Measurements from ENCODE around the gene GRAMD4. TPM values are rescaled to one million over a fixed set of nuclear protein-coding genes. Genes with fewer than 3 reads are reported as not detected.
"Not testable (repeated sequence)": the region's sequence is repeated elsewhere in the genome, so short reads cannot be mapped to it uniquely, and the experiment has no call there.

Gene GRAMD4
- total RNA-seq, 1 donor from 2014 or later, result 24.9 TPM

DNA sequence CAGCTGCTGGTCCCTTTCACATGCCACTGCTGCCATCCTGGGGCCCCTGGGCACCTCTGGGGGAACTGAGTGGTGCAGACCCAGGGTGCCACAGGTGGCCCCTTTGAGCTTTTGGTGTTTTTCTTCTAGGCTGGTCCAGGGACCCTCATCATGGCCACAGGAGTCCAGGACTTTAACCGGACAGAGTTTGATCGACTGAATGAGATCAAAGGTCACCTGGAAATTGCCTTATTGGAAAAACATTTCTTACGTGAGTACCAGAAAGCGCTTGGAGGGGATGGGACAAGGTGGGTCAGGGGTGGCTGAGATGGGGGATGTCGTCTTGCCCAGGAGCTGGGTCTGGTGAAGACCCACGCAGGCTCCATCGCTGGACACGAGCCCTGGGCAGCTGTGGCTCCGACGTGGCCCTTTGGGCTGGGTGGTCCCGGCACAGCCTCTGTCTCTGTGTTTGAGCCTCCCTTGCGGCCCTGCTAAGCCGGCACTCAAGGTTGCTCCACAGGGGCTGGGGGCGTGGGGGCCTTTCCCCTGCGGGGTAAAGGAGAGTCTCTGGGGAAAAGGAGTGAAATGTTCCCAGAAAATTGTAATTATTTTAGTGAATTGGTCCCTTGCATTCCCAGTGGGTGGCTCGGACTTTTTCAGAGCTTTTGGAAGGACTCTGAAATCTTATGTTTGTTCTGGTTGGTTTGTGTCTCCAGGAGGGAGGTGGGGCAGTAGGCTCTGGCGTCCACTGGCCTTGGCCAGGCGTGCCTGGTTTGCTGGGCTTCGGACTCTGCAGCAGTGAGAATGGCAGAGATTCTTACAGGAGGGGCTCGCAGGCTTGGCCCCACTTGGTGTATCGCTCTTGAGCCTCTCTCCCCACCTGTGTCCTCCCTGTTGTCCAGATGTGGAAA, 17.8 kb downstream of the GRAMD4 start:
- DNase-seq, result no peak

- DNase-seq, result no peak
These were observed 18.6 kb downstream of the GRAMD4 start for GRCh38 chr22:46638601-46639431.

DNA sequence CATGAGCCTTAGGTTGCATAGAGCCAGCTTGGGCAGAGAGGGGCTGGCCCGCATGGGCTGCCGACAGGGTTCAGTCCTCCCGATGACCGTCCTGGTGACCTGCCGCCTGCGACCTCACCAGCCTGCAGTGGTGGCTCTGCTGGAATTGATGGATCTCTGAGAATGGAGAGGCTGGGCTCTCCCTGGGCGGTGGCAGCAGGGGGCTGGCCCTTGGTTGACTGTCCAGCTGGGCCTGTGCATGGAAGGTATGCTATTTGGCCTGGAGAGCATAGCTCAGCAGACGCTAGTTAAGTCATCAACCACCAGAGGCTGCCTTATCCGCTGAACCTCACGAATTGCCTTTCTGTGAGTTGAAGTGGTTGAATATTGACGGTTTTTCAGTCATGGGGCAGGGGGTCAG, 19.7 kb downstream of the GRAMD4 start:
- DNase-seq, result no peak

- DNase-seq, result peak; percentile 31
These were observed 20.3 kb downstream of the GRAMD4 start for GRCh38 chr22:46640293-46641055.

- DNase-seq, result no peak
These were observed 21.7 kb downstream of the GRAMD4 start for GRCh38 chr22:46641811-46642266.

DNA sequence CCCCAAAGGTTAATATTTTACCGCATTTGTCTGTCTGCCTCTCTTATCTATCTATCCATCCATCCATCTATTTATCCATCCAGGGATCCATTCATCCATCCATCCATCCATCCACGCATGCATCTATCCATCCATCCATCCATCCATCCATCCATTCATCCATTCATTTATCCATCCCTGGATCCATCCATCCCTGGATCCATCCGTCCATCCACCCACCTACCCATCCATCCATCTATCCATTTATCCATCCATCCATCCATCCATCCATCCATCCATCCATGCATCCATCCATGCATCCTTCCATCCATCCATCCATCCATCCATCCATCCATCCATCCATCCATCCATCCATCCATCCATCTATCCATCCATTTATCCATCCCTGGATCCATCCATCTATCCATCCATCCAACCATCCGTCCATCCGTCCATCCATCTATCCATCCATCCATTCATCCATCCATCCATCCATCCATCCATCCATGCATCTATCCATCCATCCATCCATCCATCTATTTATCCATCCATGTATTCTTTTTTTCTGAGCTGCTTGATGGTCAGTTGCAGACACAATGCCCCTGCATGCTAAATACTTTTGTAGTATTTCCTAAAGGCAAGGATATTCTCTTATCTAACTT, 22.8 kb downstream of the GRAMD4 start:
- DNase-seq, result not testable (repeated sequence)

GRCh38 chr22:46646531-46647215, 26.5 kb downstream of the GRAMD4 start:
- DNase-seq, result no peak

GRCh38 chr22:46648225-46648820, 28.1 kb downstream of the GRAMD4 start:
- not testable (repeated sequence) for DNase-seq

- peak; percentile 32 for DNase-seq
These were observed 29.2 kb downstream of the GRAMD4 start for GRCh38 chr22:46649141-46650077.

GRCh38 chr22:46650078-46650810, 30.1 kb downstream of the GRAMD4 start:
- no peak for DNase-seq

DNA sequence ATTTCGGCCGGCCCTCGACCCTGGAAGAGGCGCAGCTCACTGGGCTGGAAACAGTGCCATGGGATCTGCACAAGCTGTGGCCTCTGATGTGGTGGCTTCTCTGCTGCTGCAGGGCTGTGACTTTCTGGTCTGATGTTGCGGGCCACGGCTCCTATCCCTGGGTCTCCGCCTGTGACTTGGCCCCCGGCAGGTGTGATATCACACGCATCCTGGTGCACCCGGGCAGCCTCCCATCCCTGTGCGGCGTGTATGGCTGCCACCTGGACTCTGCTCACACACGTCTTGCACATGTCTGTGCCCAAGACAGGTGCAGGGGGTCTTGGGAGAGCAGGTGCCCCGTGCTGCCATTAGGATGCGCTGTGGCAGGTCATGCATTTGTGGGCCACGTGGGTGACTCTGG, 31.1 kb downstream of the GRAMD4 start:
- DNase-seq, result no peak

DNA sequence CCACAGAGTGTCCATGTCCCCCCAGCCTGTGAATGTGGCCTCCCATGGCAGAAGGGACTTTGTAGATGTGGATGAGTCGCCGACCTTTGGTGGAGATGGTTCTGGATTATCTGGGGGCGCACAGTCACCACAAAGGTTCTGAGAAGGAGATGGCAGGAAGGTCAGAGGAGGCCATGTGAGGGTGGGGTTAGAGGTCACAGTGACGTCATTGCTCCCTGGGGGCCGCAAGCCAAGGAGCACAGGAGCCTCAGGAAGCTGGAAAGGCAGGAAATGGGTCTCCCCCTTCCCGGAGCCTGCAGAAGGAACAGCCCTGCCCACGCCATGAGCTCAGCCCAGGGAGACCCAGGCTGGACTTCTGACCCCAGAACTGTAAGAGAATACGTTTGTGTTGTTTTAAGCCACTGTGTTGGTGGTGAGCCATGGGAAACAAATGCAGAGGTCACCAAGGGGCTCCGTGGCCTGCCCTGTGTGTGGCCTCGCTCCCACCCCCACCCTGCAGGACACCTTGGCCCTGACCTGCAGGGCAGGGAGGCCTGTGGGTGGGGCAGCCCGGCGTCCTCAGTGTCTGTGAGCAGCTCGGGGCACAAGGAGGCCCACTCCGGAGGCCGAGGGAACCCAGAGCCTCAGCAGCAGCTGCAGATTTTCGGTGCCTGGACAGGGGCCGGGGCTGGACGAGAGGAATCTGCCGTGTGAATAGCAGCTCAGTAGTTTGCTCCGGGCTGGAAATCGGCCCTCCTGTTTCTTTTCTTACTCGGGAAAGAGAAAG, 32.1 kb downstream of the GRAMD4 start:
- peak; percentile 10 for DNase-seq

DNA sequence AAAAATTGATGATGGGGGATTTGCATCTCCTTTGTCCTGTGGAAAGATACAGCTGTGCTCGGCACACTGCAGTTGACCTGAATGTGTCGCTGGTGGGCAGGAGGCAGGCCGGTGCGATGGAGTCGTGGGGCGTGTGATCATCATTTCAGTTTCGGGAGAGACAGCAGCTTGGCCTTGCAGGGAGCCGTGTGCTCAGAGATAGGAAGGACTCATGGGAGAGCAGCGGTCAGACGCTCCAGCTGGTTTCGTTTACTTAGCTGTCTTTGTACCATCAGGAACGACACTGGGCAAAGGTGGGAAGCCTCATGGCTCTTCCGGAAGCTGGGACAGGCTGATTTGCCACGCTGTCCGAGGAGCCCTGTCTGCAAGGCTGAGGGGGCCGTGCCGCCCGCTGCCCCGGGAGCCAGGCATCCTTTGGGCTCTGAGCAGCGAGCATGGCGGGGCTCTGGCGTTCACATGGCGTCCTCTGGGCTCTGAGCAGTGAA, 32.7 kb downstream of the GRAMD4 start:
- no peak for DNase-seq

DNA sequence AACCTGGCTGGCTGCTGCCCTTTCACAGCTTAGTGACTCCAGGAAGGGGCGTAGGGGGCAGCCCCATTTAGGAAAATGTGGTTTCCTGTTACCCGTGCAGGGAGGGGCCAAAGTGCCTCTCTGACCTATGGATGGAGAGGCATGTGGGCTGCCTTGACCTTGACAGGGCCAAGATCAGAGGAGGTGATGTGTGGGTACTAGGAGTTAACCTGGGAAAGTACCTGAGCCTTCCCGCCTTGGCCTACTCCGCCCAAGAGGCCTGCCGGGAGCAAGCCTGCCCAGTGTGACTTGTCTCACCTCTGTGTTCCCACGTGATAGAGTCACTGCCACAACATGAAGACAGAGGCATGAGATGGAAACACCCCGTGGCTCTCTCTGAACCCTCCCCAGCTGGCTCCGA, 33.4 kb downstream of the GRAMD4 start:
- no peak for DNase-seq

DNA sequence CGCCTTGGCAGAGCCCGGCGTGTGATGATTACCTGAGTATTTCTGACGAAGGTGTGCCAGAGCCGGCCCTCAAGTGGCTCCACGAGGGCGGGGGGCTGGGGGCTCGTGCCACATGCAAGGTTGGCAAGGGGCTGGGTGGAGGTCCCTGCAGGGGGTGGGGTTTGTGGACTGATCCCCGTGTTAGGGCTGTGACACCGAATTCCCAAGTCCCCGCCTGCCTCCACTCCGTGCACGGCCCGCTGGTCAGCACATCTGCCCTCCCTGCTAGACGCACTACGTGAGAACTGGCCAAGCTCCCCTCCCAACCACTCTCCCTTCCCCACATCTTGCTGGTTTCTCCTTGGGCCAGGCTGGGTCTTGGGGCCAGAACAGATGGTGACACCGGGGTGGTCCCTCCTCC, 34.2 kb downstream of the GRAMD4 start:
- no peak for DNase-seq

GRCh38 chr22:46654927-46655595, 34.9 kb downstream of the GRAMD4 start:
- no peak for DNase-seq

- no peak for DNase-seq
These were observed 35.8 kb downstream of the GRAMD4 start for GRCh38 chr22:46655861-46656608.

Measured in skin of body (tissue), 2 donors.